PFSK-1 (cell line): ENCODE data around the gene NUDT21.

Experiments used
- FOXP2 ChIP-seq: optimal IDR thresholded peaks from 2 replicates; pipeline ENCODE3; 2011; ENCODE audit warnings: borderline replicate concordance, control low read depth, inconsistent platforms; ENCODE audit not compliant: insufficient read depth; ENCODE audit errors: extremely low read length, extremely low read depth
- POLR2AphosphoS5 ChIP-seq: IDR thresholded peaks from 2 replicates; pipeline ENCODE4 v1.6.1; 2012; ENCODE audit warnings: low read depth, mild to moderate bottlenecking, control low read depth, low read length, moderate library complexity
- REST ChIP-seq, 2 experiments: IDR thresholded peaks; 2 replicates each; pipeline versions ENCODE4 v1.6.1 to v1.8.0; 2011 to 2012; ENCODE audit warnings: low read depth in 2 of 2, low read length in 2 of 2, control low read depth in 1 of 2, inconsistent platforms in 1 of 2, mild to moderate bottlenecking in 1 of 2, moderate library complexity in 1 of 2; ENCODE audit not compliant: insufficient read depth in 1 of 2
- SIN3A ChIP-seq: IDR thresholded peaks from 2 replicates; pipeline ENCODE4 v1.6.1; 2012; ENCODE audit warnings: mild to moderate bottlenecking, low read length, moderate library complexity, borderline replicate concordance; ENCODE audit not compliant: insufficient read depth
- TAF1 ChIP-seq: IDR thresholded peaks from 2 replicates; pipeline ENCODE4 v1.6.1; 2012; ENCODE audit warnings: low read length, control low read depth, borderline replicate concordance; ENCODE audit not compliant: insufficient read depth

The NUDT21 gene

GRCh38 chr16:56409195-56409594 is 41.9 kb downstream of the NUDT21 start:
- no peak for TF ChIP-seq SIN3A
- no peak for TF ChIP-seq FOXP2
- TF ChIP-seq TAF1, result no peak
- no peak for TF ChIP-seq POLR2AphosphoS5
- TF ChIP-seq REST (IDR thresholded peaks at IDR 0.05; ENCODE audit: insufficient read depth in 1 of 2, low read depth in 2 of 2, low read length in 2 of 2), result no peak

GRCh38 chr16:56408379-56409098 is 42.6 kb downstream of the NUDT21 start:
- TF ChIP-seq REST (IDR thresholded peaks at IDR 0.05; ENCODE audit: insufficient read depth in 1 of 2, low read depth in 2 of 2, low read length in 2 of 2) (no peak), FOXP2 (no peak), SIN3A (no peak), TAF1 (no peak), POLR2AphosphoS5 (no peak)

- no peak for TF ChIP-seq FOXP2
These were observed 45.0 kb downstream of the NUDT21 start for GRCh38 chr16:56405977-56406672.

- TF ChIP-seq FOXP2 (no peak), SIN3A (no peak), TAF1 (no peak), POLR2AphosphoS5 (no peak), REST (IDR thresholded peaks at IDR 0.05; ENCODE audit: insufficient read depth in 1 of 2, low read depth in 2 of 2, low read length in 2 of 2) (no peak)
These were observed 49.6 kb downstream of the NUDT21 start for GRCh38 chr16:56401482-56401881.

GRCh38 chr16:56400458-56400857 is 50.7 kb downstream of the NUDT21 start:
- TF ChIP-seq TAF1 (no peak), POLR2AphosphoS5 (no peak), FOXP2 (no peak), SIN3A (no peak), REST (IDR thresholded peaks at IDR 0.05; ENCODE audit: insufficient read depth in 1 of 2, low read depth in 2 of 2, low read length in 2 of 2) (no peak)
